HepG2 (cell line): ENCODE data around the gene XXYLT1. TPM values are rescaled to one million over a fixed set of nuclear protein-coding genes. Genes with fewer than 3 reads are reported as not detected.

Experiments used
- ATAC-seq: fragments of 200-7000 bp; cut with Tn5 transposase; 3 replicates; pipeline ENCODE4 v1.9.1; 2020; ENCODE audit warnings: mild to moderate bottlenecking, moderate library complexity
- BruUV-seq: library from RNA; stranded (reverse); fragments of 400-500 nt; replicated peaks from 2 replicates; lab custom pipeline; 2021; lab: Mats Ljungman, UMichigan
- CTCF ChIA-PET: fragments of 300-600 bp; formaldehyde crosslinking; extraction: SDS; loops from one replicate; lab custom pipeline; 2021; ENCODE audit warnings: low total read pairs, inconsistent platforms, low intra/inter-chr PET ratio; lab: Yijun Ruan, JAX
- POLR2A ChIA-PET: fragments of 350-600 bp; sonication (Branson Sonifier 250); formaldehyde crosslinking; loops from one replicate; lab custom pipeline; 2020; ENCODE audit warnings: antibody characterized with exemption, inconsistent platforms; lab: Yijun Ruan, JAX
- DNase-seq: peaks from one replicate; pipeline ENCODE4 v3.0.0-alpha.2; 2015; ENCODE audit warnings: low spot score
- FAIRE-seq: peaks from 3 replicates; lab custom pipeline; 2011; peaks lifted over from hg19 to GRCh38; lab: Jason Lieb, UNC
- H2AFZ ChIP-seq: one replicate; pipeline ENCODE4 v1.6.1; 2011; ENCODE audit warnings: low read length, inconsistent platforms
- H3K27ac ChIP-seq: fragments of 300-600 bp; 3 replicates; pipeline ENCODE4 v1.8.0; 2011; ENCODE audit warnings: mixed run types, mild to moderate bottlenecking, mixed read lengths, low read length, inconsistent platforms; ENCODE audit not compliant: insufficient read depth; ENCODE audit errors: extremely low read length
- H3K27me3 ChIP-seq, 2 experiments: fragments of 200-600 bp in 1 of 2; 2 replicates in 1 of 2; 3 replicates in 1 of 2; pipeline versions ENCODE4 v1.6.0 to v1.8.0; 2011; ENCODE audit warnings: low read length in 2 of 2, mild to moderate bottlenecking in 2 of 2, moderate library complexity in 2 of 2, inconsistent platforms in 1 of 2; ENCODE audit not compliant: insufficient read depth in 2 of 2, control insufficient read depth in 1 of 2
- H3K36me3 ChIP-seq, 2 experiments: fragments of 200-600 bp in 1 of 2; replicated peaks in 1 of 2; 2 replicates in 1 of 2; 3 replicates in 1 of 2; pipeline versions ENCODE4 v1.5.1 to v1.8.0; 2011; ENCODE audit warnings: low read length in 2 of 2, inconsistent platforms in 1 of 2; ENCODE audit not compliant: insufficient read depth in 2 of 2, control insufficient read depth in 1 of 2
- H3K4me1 ChIP-seq: 2 replicates; pipeline ENCODE4 v1.5.1; 2012; ENCODE audit warnings: low read length, inconsistent platforms; ENCODE audit not compliant: insufficient read depth
- H3K4me2 ChIP-seq: 2 replicates; pipeline ENCODE4 v1.6.0; 2011; ENCODE audit warnings: low read depth, low read length, inconsistent platforms
- H3K4me3 ChIP-seq, 3 experiments: fragments of 200-600 bp in 1 of 3; sonication (generic), shearing (Covaris generic) in 1 of 3; replicated peaks in 1 of 3; 2 replicates each; pipeline ENCODE4 v1.5.1; 2011 to 2016; ENCODE audit warnings: low read length in 3 of 3, inconsistent platforms in 2 of 3, low read depth in 2 of 3, mild to moderate bottlenecking in 2 of 3, control low read depth in 1 of 3, mixed read lengths in 1 of 3; ENCODE audit not compliant: insufficient read depth in 1 of 3
- H3K79me2 ChIP-seq: one replicate; pipeline ENCODE4 v1.6.1; 2011; ENCODE audit warnings: low read length, inconsistent platforms; ENCODE audit not compliant: insufficient read depth
- H3K9ac ChIP-seq: 2 replicates; pipeline ENCODE4 v1.6.0; 2011; ENCODE audit warnings: mild to moderate bottlenecking, low read depth, low read length, inconsistent platforms; ENCODE audit not compliant: insufficient read depth
- H3K9me3 ChIP-seq: 2 replicates; pipeline ENCODE4 v1.5.1; 2012; ENCODE audit warnings: mild to moderate bottlenecking, low read length
- H4K20me1 ChIP-seq: 2 replicates; pipeline ENCODE4 v1.6.0; 2011; ENCODE audit warnings: inconsistent platforms, mild to moderate bottlenecking, low read length, moderate library complexity; ENCODE audit not compliant: insufficient read depth
- AGO2 ChIP-seq: fragments of 200-400 bp; formaldehyde crosslinking; optimal IDR thresholded peaks from 2 replicates; pipeline ENCODE3; 2017; ENCODE audit warnings: mild to moderate bottlenecking, low read depth, low read length, moderate library complexity
- GPN1 ChIP-seq: sonication (generic); formaldehyde crosslinking; IDR thresholded peaks from 2 replicates; pipeline ENCODE4 v1.5.1; 2020; ENCODE audit warnings: missing genetic modification reagents, borderline replicate concordance
- HHEX ChIP-seq: IDR thresholded peaks from 2 replicates; pipeline ENCODE4 v1.6.1; 2016; ENCODE audit warnings: control low read depth
- HNF4G ChIP-seq, 2 experiments: sonication (generic) in 1 of 2; formaldehyde crosslinking in 1 of 2; IDR thresholded peaks; 2 replicates each; pipeline versions ENCODE4 v1.4.0 to v1.6.1; 2011 to 2020; ENCODE audit warnings: borderline replicate concordance in 2 of 2, low read depth in 2 of 2, mild to moderate bottlenecking in 2 of 2, low read length in 1 of 2, missing genetic modification reagents in 1 of 2, moderate library complexity in 1 of 2
- ISL2 ChIP-seq: sonication (generic); formaldehyde crosslinking; IDR thresholded peaks from 2 replicates; pipeline ENCODE4 v1.5.0; 2020; ENCODE audit warnings: missing genetic modification reagents
- JUND ChIP-seq: sonication (generic); formaldehyde crosslinking; IDR thresholded peaks from 2 replicates; pipeline ENCODE4 v1.8.0; 2022; ENCODE audit warnings: mild to moderate bottlenecking, missing genetic modification reagents
- RFX3 ChIP-seq: IDR thresholded peaks from 2 replicates; pipeline ENCODE4 v1.6.1; 2016; ENCODE audit warnings: missing biosample characterization, missing genetic modification reagents
- RFXANK ChIP-seq: IDR thresholded peaks from 2 replicates; pipeline ENCODE4 v1.6.1; 2016
- TGIF2 ChIP-seq: IDR thresholded peaks from 2 replicates; pipeline ENCODE4 v1.6.1; 2016; ENCODE audit warnings: control low read depth, missing compliant biosample characterization
- ZNF343 ChIP-seq: sonication (generic); formaldehyde crosslinking; IDR thresholded peaks from 2 replicates; pipeline ENCODE4 v1.4.0; 2020; ENCODE audit warnings: mild to moderate bottlenecking, missing genetic modification reagents
- ZNF549 ChIP-seq: sonication (generic); formaldehyde crosslinking; IDR thresholded peaks from 2 replicates; pipeline ENCODE4 v1.5.0; 2020; ENCODE audit warnings: missing genetic modification reagents
- WGBS: methylation state at CpG from one replicate; pipeline ENCODE4 v1.1.6; 2017; ENCODE audit warnings: low lambda C conversion rate; 5-methylcytosine and 5-hydroxymethylcytosine counted together
- in situ Hi-C: cut with HindIII; loops from 2 replicates; pipeline ENCODE4 v1.10.0; 2017; ENCODE audit warnings: low pct_unique_long_range_greater_than_20kb; ENCODE audit not compliant: extremely low pct_ligation_motif_present
- intact Hi-C: fragments of 100-400 bp; cut with micrococcal nuclease; formaldehyde crosslinking; loops from one replicate; pipeline ENCODE4 v1.10.0; 2022; ENCODE audit not compliant: unreplicated experiment
- polyA plus RNA-seq, 8 experiments: library from polyadenylated mRNA; depleted of rRNA in 3 of 8; stranded (reverse) in 7 of 8; unstranded in 1 of 8; fragments of >200 nt; fragmentation: Illumina TruSeq in 4 of 8; extraction: Trizol in 4 of 8; gene quantifications; 2 replicates each; pipeline versions ENCODE4 v1.2.1 to v1.2.3, GENCODE V29; 2011 to 2016; ENCODE audit warnings: low read depth in 4 of 8, missing spikeins in 1 of 8, mixed read lengths in 1 of 8; ENCODE audit not compliant: insufficient read depth in 1 of 8
- total RNA-seq, 5 experiments: library from RNA; depleted of rRNA; stranded (reverse); fragments of >200 nt; fragmentation: Illumina TruSeq; extraction: Trizol; gene quantifications; 2 replicates each; pipeline ENCODE4 v1.2.3, GENCODE V29; 2016; ENCODE audit warnings: low read depth in 1 of 5
- TF ChIP-seq, protein P1 (sequence below): sonication (generic); formaldehyde crosslinking; IDR thresholded peaks from 2 replicates; pipeline ENCODE4 v1.5.0; 2020; ENCODE audit warnings: missing genetic modification reagents
- TF ChIP-seq, protein P2 (sequence below): conservative IDR thresholded peaks from 2 replicates; pipeline ENCODE4 v1.6.1; 2018; ENCODE audit warnings: missing genetic modification reagents
- TF ChIP-seq, protein P3 (sequence below): sonication (generic); formaldehyde crosslinking; IDR thresholded peaks from 2 replicates; pipeline ENCODE4 v1.5.0; 2020; ENCODE audit warnings: mild to moderate bottlenecking, missing genetic modification reagents, borderline replicate concordance
- TF ChIP-seq, protein P4 (sequence below): sonication (generic); formaldehyde crosslinking; IDR thresholded peaks from 2 replicates; pipeline ENCODE4 v1.8.1; 2023; ENCODE audit warnings: mild to moderate bottlenecking, inconsistent platforms, moderate library complexity, missing genetic modification reagents, borderline replicate concordance

Gene XXYLT1
- total and polyA plus RNA-seq, 2 of the 13 experiments (the other 11 are each of a cell fraction or from before 2014, with no cell fraction given): 17.7 to 19.0 TPM

DNA sequence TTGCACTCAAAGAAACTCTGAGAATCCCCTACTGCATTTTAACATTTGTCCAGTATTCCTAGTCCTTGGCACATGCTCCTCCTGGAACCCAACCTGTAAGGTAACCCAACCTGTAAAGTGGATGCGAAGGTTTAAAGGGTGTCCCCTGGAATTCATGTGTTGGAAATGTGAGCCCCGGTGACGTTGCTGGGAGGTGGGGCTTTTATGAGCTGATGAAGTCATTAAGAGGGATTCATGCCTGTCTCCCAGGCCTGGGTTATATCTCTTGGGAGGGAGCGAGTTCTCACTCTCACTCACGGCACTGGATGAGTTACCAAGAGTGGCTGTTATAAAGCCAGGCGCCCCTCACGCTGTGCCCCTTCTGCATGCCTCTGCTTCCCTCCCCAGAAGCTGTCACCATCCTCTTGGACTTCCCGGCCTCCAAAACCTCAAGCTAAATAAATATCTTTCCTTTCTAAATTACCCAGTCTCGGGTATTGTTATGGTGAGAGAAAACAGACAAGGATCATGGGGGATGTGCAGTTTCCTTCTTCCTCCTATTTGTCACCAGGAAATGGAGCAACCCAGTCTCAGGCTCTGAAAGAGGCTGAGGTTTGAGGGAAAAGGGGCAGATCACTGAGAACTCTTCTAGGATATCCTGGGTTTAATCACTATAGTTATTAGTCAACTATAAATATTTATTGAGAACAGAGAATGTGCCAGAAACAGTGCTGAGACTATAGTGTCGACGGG is 7.6 kb downstream of the XXYLT1 start:
- Histone ChIP-seq H3K9me3 (no peaks in the 10 kb centered on the region), H3K4me3 (no peak overlapping the region), H3K27ac (no peak overlapping the region), H3K27me3 (no peaks in the 10 kb centered on the region), H3K79me2 (peaks cover 37% of the 10 kb centered on the region), H3K36me3 (peaks cover 9 to 28% of the 10 kb centered on the region in 2 experiments; a peak in 4 of 5 replicates), H3K4me1 (peaks cover 44% of the 10 kb centered on the region), H3K4me2 (no peak overlapping the region), H3K9ac (no peak overlapping the region), H4K20me1 (no peaks in the 10 kb centered on the region), H2AFZ (no peak overlapping the region)
- ATAC-seq (no peak), DNase-seq (no peak), FAIRE-seq (no peak)
- intact Hi-C loops (no loop called here), in situ Hi-C loops (no loop called here)
- 90% methylated on average over 8 of the region's 11 CpGs for WGBS
- POLR2A ChIA-PET: no interaction called here
- BruUV-seq: no TSS peak
- CTCF ChIA-PET: no interaction called here
- TF ChIP-seq ISL2 (no peak), ZNF343 (CRISPR knock-in tag) (no peak), HHEX (CRISPR knock-in tag) (no peak), GPN1 (CRISPR knock-in tag) (no peak), ZNF549 (CRISPR knock-in tag) (no peak), HNF4G (IDR thresholded peaks at IDR 0.05; ENCODE audit: borderline replicate concordance, low read depth, low read length) (no peak), HNF4G (CRISPR knock-in tag; IDR thresholded peaks at IDR 0.05; ENCODE audit: borderline replicate concordance, low read depth) (no peak), TGIF2 (CRISPR knock-in tag) (no peak), AGO2 (no peak), RFXANK (CRISPR knock-in tag) (no peak), RFX3 (CRISPR knock-in tag) (no peak), JUND (CRISPR knock-in tag) (no peak)
- TF ChIP-seq, protein P1, sequence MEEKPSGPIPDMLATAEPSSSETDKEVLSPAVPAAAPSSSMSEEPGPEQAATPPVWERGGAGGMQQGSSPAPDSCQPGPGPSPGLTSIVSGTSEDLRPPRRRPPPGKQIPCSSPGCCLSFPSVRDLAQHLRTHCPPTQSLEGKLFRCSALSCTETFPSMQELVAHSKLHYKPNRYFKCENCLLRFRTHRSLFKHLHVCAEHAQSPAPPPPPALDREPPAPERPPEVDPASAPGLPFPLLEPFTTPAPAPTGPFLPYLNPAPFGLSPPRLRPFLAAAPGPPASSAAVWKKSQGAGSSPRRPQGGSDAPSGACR (CRISPR knock-in tag): no peak
- TF ChIP-seq, protein P2, sequence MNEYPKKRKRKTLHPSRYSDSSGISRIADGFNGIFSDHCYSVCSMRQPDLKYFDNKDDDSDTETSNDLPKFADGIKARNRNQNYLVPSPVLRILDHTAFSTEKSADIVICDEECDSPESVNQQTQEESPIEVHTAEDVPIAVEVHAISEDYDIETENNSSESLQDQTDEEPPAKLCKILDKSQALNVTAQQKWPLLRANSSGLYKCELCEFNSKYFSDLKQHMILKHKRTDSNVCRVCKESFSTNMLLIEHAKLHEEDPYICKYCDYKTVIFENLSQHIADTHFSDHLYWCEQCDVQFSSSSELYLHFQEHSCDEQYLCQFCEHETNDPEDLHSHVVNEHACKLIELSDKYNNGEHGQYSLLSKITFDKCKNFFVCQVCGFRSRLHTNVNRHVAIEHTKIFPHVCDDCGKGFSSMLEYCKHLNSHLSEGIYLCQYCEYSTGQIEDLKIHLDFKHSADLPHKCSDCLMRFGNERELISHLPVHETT (CRISPR knock-in tag): no peak
- TF ChIP-seq, protein P3, sequence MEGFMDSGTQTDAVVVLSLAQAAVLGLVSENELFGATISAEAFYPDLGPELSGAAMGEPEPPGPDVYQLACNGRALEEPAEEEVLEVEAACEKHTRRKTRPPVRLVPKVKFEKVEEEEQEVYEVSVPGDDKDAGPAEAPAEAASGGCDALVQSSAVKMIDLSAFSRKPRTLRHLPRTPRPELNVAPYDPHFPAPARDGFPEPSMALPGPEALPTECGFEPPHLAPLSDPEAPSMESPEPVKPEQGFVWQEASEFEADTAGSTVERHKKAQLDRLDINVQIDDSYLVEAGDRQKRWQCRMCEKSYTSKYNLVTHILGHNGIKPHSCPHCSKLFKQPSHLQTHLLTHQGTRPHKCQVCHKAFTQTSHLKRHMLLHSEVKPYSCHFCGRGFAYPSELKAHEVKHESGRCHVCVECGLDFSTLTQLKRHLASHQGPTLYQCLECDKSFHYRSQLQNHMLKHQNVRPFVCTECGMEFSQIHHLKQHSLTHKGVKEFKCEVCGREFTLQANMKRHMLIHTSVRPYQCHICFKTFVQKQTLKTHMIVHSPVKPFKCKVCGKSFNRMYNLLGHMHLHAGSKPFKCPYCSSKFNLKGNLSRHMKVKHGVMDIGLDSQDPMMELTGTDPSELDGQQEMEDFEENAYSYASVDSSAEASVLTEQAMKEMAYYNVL (CRISPR knock-in tag): no peak
- TF ChIP-seq, protein P4, sequence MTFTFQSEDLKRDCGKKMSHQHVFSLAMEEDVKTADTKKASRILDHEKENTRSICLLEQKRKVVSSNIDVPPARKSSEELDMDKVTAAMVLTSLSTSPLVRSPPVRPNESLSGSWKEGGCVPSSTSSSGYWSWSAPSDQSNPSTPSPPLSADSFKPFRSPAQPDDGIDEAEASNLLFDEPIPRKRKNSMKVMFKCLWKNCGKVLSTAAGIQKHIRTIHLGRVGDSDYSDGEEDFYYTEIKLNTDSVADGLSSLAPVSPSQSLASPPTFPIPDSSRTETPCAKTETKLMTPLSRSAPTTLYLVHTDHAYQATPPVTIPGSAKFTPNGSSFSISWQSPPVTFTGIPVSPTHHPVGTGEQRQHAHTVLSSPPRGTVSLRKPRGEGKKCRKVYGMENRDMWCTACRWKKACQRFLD (CRISPR knock-in tag): no peak
